Neuronal stem cell (in vitro differentiated cells): ENCODE measurements around the gene CCDC194.

ENCODE experiments used
- DNase-seq: peaks from one replicate; pipeline ENCODE4 v3.0.0-alpha.2; 2013; ENCODE audit warnings: low spot score
- H2AFZ ChIP-seq: one replicate; pipeline ENCODE4 v1.6.1; 2013; ENCODE audit warnings: mild to moderate bottlenecking, low read length, inconsistent platforms
- H2AK5ac ChIP-seq: 2 replicates; pipeline ENCODE4 v1.6.1; 2013; ENCODE audit warnings: low read depth, mild to moderate bottlenecking, inconsistent platforms, low read length, moderate library complexity, mixed read lengths
- H2BK120ac ChIP-seq: 2 replicates; pipeline ENCODE4 v1.6.1; 2013; ENCODE audit warnings: low read depth, mild to moderate bottlenecking, inconsistent platforms, low read length, moderate library complexity, mixed read lengths
- H2BK12ac ChIP-seq: one replicate; pipeline ENCODE4 v1.6.1; 2013; ENCODE audit warnings: low read length, inconsistent platforms
- H2BK15ac ChIP-seq: 2 replicates; pipeline ENCODE4 v1.6.1; 2013; ENCODE audit warnings: mild to moderate bottlenecking, low read length, inconsistent platforms, mixed read lengths
- H2BK5ac ChIP-seq: one replicate; pipeline ENCODE4 v1.6.1; 2013; ENCODE audit warnings: inconsistent platforms, mild to moderate bottlenecking, low read length, moderate library complexity
- H3K14ac ChIP-seq: one replicate; pipeline ENCODE4 v1.6.1; 2013; ENCODE audit warnings: low read length, inconsistent platforms
- H3K18ac ChIP-seq: 2 replicates; pipeline ENCODE4 v1.6.1; 2013; ENCODE audit warnings: low read length, inconsistent platforms
- H3K23ac ChIP-seq: 2 replicates; pipeline ENCODE4 v1.6.1; 2013; ENCODE audit warnings: low read depth, mild to moderate bottlenecking, mixed read lengths, low read length, inconsistent platforms; ENCODE audit not compliant: poor library complexity
- H3K27ac ChIP-seq: replicated peaks from 3 replicates; pipeline ENCODE4 v1.5.1; 2013; ENCODE audit warnings: low read length, inconsistent platforms
- H3K27me3 ChIP-seq, 3 experiments: 2 replicates each; pipeline ENCODE4 v1.6.1; 2013; ENCODE audit warnings: low read length in 3 of 3, mild to moderate bottlenecking in 2 of 3, inconsistent platforms in 1 of 3, low read depth in 1 of 3, mixed read lengths in 1 of 3, moderate library complexity in 1 of 3; ENCODE audit not compliant: control insufficient read depth in 3 of 3, insufficient read depth in 3 of 3
- H3K36me3 ChIP-seq, 2 donors: replicated peaks in 1 of 2; 2 replicates each; pipeline ENCODE4 v1.6.1; 2013; ENCODE audit warnings: low read length in 2 of 2; ENCODE audit not compliant: control insufficient read depth in 2 of 2, insufficient read depth in 2 of 2
- H3K4ac ChIP-seq: 2 replicates; pipeline ENCODE4 v1.6.1; 2013; ENCODE audit warnings: inconsistent platforms, mild to moderate bottlenecking, low read length, moderate library complexity
- H3K4me1 ChIP-seq, 2 donors: 1 replicate in 1 of 2; 2 replicates in 1 of 2; pipeline ENCODE4 v1.6.1; 2013; ENCODE audit warnings: low read length in 2 of 2, low read depth in 1 of 2; ENCODE audit not compliant: control insufficient read depth in 2 of 2, insufficient read depth in 1 of 2
- H3K4me2 ChIP-seq: one replicate; pipeline ENCODE4 v1.6.1; 2013; ENCODE audit warnings: mild to moderate bottlenecking, low read length, inconsistent platforms; ENCODE audit not compliant: insufficient read depth, poor library complexity, severe bottlenecking
- H3K4me3 ChIP-seq, 2 donors: 2 replicates each; pipeline ENCODE4 v1.5.1; 2013; ENCODE audit warnings: low read length in 2 of 2, mild to moderate bottlenecking in 2 of 2, inconsistent platforms in 1 of 2, moderate library complexity in 1 of 2
- H3K79me1 ChIP-seq: one replicate; pipeline ENCODE4 v1.6.1; 2013; ENCODE audit warnings: low read depth, mild to moderate bottlenecking, inconsistent platforms, low read length, moderate library complexity
- H3K9ac ChIP-seq: one replicate; pipeline ENCODE4 v1.6.1; 2013; ENCODE audit warnings: mild to moderate bottlenecking, low read depth, low read length, inconsistent platforms; ENCODE audit not compliant: poor library complexity
- H3K9me3 ChIP-seq, 2 donors: replicated peaks in 1 of 2; 2 replicates each; pipeline versions ENCODE3 to v1.6.1; 2013; ENCODE audit warnings: low read length in 2 of 2, mild to moderate bottlenecking in 2 of 2, inconsistent platforms in 1 of 2, low read depth in 1 of 2, mixed read lengths in 1 of 2, moderate library complexity in 1 of 2; ENCODE audit not compliant: control insufficient read depth in 2 of 2, insufficient read depth in 1 of 2
- H4K8ac ChIP-seq: one replicate; pipeline ENCODE4 v1.6.1; 2013; ENCODE audit warnings: low read depth, mild to moderate bottlenecking, inconsistent platforms, low read length, moderate library complexity
- H4K91ac ChIP-seq: one replicate; pipeline ENCODE4 v1.6.1; 2013; ENCODE audit warnings: low read length, low read depth, mild to moderate bottlenecking, inconsistent platforms; ENCODE audit not compliant: poor library complexity
- whole genome bisulfite sequencing, 2 donors: extraction: QIAGEN DNeasy Blood & Tissue Kit; methylation state at CpG; one replicate each; pipeline ENCODE4 v1.1.7; 2013; ENCODE audit warnings: missing lambda C conversion rate in 2 of 2, mixed read lengths in 1 of 2; ENCODE audit not compliant: insufficient read length in 2 of 2, insufficient replicate concordance in 1 of 2; ENCODE audit errors: extremely low coverage in 2 of 2; 5-methylcytosine and 5-hydroxymethylcytosine counted together

The CCDC194 gene

DNA sequence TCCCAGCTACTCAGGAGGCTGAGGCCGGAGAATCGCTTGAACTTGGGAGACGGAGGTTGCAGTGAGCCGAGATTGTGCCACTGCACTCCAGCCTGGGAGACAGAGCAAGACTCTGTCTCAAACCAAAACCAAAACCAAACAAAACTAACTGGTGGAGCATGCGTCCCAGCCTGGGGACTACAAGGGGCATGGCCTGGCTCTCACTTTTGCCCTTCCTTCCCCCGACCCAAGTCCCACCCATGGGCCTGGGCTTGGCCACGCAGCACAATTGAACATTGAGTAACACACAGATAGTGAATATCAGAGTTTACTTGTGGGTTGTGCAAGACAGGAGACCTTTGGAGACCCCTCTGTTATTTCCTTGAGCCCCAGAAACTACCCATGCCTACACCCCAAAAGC, 41.2 kb upstream of the CCDC194 start:
- peaks cover 3% of the 10 kb centered on the region for H3K79me1 ChIP-seq
- WGBS, 2 donors: no CpG with 5 or more reads among the region's 7 CpGs

DNA sequence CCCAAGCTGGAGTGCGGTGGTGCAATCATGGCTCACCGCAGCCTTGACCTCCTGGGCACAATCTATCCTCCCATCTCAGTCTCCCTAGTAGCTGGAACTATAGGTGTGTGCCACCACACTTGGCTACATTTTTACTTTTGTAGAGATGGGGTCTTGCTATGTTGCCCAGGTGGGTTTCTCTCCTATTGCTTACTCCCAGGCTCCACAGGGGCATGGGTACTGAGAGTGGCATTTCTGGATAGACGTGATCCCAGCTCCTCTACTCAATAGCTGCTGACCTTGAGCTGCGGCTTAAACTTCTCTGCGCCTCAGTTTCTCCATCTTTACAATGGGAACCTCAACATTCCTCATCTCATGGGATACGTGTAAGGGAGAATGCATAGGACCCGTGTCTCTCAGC, 37.4 kb upstream of the CCDC194 start:
- H2AFZ ChIP-seq: no peak overlapping the region
- WGBS, 2 donors: no CpG with 5 or more reads among the region's 7 CpGs

More for the DNA sequence above, 41.2 kb upstream of the CCDC194 start:
- no peak overlapping the region for H3K18ac ChIP-seq
- no peak for DNase-seq
- H3K27me3 ChIP-seq: no peaks in the 10 kb centered on the region
- no peak overlapping the region for H3K4ac ChIP-seq
- no peak overlapping the region for H2AFZ ChIP-seq
- no peak overlapping the region for H3K4me2 ChIP-seq
- no peaks in the 10 kb centered on the region for H3K4me1 ChIP-seq
- no peak overlapping the region for H2BK120ac ChIP-seq
- H3K4me3 ChIP-seq: no peak overlapping the region
- H2AK5ac ChIP-seq: no peak overlapping the region
- no peak overlapping the region for H4K91ac ChIP-seq
- peaks cover 0 to 3% of the 10 kb centered on the region in 2 donors for H3K36me3 ChIP-seq
- H2BK15ac ChIP-seq: no peak overlapping the region
- H3K9me3 ChIP-seq: peaks cover 0 to 3% of the 10 kb centered on the region in 2 donors
- H2BK12ac ChIP-seq: no peak overlapping the region
- no peak overlapping the region for H3K14ac ChIP-seq
- no peak overlapping the region for H4K8ac ChIP-seq
- no peak overlapping the region for H2BK5ac ChIP-seq
- peak overlapping the region; percentile 51 for H3K23ac ChIP-seq
- H3K27ac ChIP-seq: no peak overlapping the region
- no peak overlapping the region for H3K9ac ChIP-seq

GRCh38 chr19:17429641-17430113, 35.7 kb upstream of the CCDC194 start:
- Histone ChIP-seq H3K4me2 (no peak overlapping the region), H2BK5ac (no peak overlapping the region), H3K27ac (no peak overlapping the region), H2BK15ac (no peak overlapping the region), H3K4me3 (no peak overlapping the region), H3K4me1 (peaks cover 1 to 2% of the 10 kb centered on the region in 2 donors), H3K9me3 (no peaks in the 10 kb centered on the region), H3K23ac (no peak overlapping the region), H4K91ac (no peak overlapping the region), H3K27me3 (no peaks in the 10 kb centered on the region), H3K4ac (no peak overlapping the region), H3K9ac (no peak overlapping the region), H3K18ac (no peak overlapping the region), H2BK12ac (no peak overlapping the region), H3K14ac (no peak overlapping the region), H2AK5ac (no peak overlapping the region), H4K8ac (no peak overlapping the region), H3K36me3 (no peaks in the 10 kb centered on the region), H3K79me1 (no peaks in the 10 kb centered on the region), H2AFZ (no peak overlapping the region), H2BK120ac (no peak overlapping the region)
- WGBS, 2 donors: no CpG with 5 or more reads among the region's 17 CpGs
- DNase-seq: no peak

More for the DNA sequence above, 37.4 kb upstream of the CCDC194 start:
- H3K9ac ChIP-seq: no peak overlapping the region
- H2AK5ac ChIP-seq: no peak overlapping the region
- no peaks in the 10 kb centered on the region for H3K27me3 ChIP-seq
- H3K79me1 ChIP-seq: peaks cover 3% of the 10 kb centered on the region
- no peak overlapping the region for H2BK15ac ChIP-seq
- no peak overlapping the region for H3K4ac ChIP-seq
- no peak overlapping the region for H2BK5ac ChIP-seq
- no peak for DNase-seq
- H4K8ac ChIP-seq: no peak overlapping the region
- no peaks in the 10 kb centered on the region for H3K4me1 ChIP-seq
- H3K18ac ChIP-seq: no peak overlapping the region
- H3K4me2 ChIP-seq: no peak overlapping the region
- no peak overlapping the region for H3K14ac ChIP-seq
- H4K91ac ChIP-seq: no peak overlapping the region
- no peak overlapping the region for H2BK120ac ChIP-seq
- H3K36me3 ChIP-seq: peaks cover 0 to 3% of the 10 kb centered on the region in 2 donors
- no peak overlapping the region for H3K4me3 ChIP-seq
- no peak overlapping the region for H3K23ac ChIP-seq
- no peak overlapping the region for H2BK12ac ChIP-seq
- peaks cover 0 to 3% of the 10 kb centered on the region in 2 donors for H3K9me3 ChIP-seq
- H3K27ac ChIP-seq: no peak overlapping the region

DNA sequence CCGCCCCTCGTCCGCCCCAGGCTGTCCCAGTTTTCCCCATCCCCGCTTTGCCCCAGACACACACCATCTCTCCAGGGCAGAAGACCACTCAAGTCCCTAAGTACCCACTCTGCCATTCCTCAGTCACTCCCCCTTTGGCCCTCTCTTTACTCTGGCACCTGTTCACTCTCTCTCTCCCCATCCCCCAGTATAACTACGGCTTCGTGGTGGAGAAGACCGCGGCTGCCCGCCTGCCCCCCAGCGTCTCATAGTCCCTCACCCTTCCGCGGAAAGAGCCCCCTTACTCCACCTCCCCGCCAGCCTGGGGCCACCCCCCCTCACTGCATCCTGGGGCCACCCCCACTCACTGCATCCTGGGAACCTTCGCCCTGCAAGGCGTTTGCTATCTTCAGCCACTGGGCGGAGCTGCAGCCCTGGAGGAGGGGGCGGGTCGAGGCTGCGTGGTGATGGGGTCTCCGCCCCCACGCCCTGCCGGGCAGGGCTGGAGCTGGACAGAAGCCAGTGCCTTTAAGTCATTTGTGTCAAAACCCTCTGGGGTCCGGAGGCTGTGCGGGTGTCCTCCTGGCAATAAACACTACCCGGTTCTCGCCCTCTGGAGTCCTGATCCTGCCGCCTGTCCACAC, 30.9 kb upstream of the CCDC194 start:
- Histone ChIP-seq H3K23ac (no peak overlapping the region), H3K9ac (peak overlapping the region; percentile 70), H3K36me3 (peaks cover 2 to 4% of the 10 kb centered on the region in 2 donors), H2BK12ac (peak overlapping the region; percentile 73), H4K91ac (no peak overlapping the region), H3K27me3 (no peaks in the 10 kb centered on the region), H3K4ac (no peak overlapping the region), H2BK120ac (no peak overlapping the region), H2BK15ac (peak overlapping the region; percentile 58), H3K79me1 (peaks cover 4% of the 10 kb centered on the region), H3K4me2 (peak overlapping the region; percentile 54), H3K14ac (peak overlapping the region; percentile 38), H3K9me3 (no peaks in the 10 kb centered on the region), H3K4me3 (peak overlapping the region in 1 of 2 donors; percentile 29), H2AFZ (peak overlapping the region; percentile 83), H3K4me1 (peaks cover 6 to 12% of the 10 kb centered on the region in 2 donors), H3K27ac (peak overlapping the region; percentile 24), H2BK5ac (peak overlapping the region; percentile 75), H4K8ac (no peak overlapping the region), H3K18ac (peak overlapping the region; percentile 85), H2AK5ac (peak overlapping the region; percentile 95)
- DNase-seq: peak; percentile 76
- WGBS, 2 donors: no CpG with 5 or more reads among the region's 27 CpGs
